ENCODE data around the gene MARS1.
A peak's percentile ranks its signal among the peaks of the same experiment; 100 is the strongest.
"Not testable (repeated sequence)": the region's sequence is repeated elsewhere in the genome, so short reads cannot be mapped to it uniquely, and the experiment has no call there.

MARS1 gene

DNA sequence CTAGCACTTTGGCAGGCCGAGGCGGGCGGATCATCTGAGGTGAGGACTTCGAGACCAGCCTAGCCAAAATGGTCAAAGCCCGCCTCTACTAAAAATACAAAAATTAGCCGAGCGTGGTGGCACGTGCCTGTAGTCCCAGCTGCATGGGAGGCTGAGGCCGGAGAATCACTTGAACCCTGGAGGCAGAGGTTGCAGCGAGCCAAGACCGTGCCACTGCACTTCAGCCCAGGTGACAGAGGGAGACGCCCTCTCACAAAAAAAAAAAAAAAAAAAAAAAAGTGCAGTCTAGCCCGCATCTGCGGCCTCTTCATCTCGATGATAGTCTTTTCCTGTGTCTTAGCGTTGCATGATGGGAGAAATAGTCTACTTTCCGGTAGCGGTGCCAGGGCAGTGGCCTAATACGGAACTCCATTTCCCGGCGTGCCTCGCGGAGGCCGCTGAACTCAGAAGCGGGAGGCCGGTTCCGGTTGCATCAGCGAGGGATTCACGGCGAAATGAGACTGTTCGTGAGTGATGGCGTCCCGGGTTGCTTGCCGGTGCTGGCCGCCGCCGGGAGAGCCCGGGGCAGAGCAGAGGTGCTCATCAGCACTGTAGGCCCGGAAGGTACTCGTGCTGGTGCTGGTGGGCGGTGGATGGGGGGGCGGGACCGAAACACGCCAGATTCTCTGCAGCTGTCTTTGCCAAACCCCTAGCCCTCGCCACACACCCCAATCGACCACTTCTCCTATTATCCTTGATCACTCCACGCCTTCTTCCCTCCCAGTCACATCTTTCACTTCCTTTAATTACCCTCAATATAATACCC, at the start of gene MARS1:
Gene MARS1, plus strand, starts transcription at position 472 of the 805 bp plus-strand sequence. Its CDS starts 23 bp downstream, at position 495.
- peak; percentile 82 for DNase-seq

GRCh38 chr12:57438400-57438799, 49.5 kb upstream of the MARS1 start:
- DNase-seq: no peak

DNA sequence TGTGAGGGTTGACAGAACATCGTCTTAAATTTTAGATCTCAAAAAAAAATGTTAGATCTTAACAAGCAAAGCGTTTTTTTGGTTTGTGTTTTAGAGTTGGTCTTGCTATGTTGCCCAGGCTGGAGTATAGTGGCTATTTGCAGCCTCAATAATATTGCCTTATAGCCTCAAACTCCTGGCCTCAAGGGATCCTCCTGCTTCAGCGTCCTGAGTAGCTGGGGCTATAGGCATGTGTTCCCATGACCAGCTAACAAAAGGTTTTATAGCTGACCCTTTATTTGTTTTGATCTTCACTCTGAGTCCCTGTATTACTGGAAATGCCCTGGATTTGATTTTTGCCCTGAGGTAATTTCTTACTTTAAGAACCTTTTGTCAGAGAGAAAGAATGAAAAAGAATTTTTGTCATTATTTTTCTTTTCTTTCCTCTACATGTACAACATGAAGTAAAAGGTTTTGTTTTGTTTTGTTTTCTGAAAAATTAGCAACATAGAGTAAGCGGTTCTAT, 48.1 kb upstream of the MARS1 start:
- DNase-seq: no peak

- DNase-seq: not testable (repeated sequence)
Observed at GRCh38 chr12:57441393-57441792, 46.5 kb upstream of the MARS1 start.

GRCh38 chr12:57441846-57442427, 45.9 kb upstream of the MARS1 start:
- no peak for DNase-seq

- DNase-seq: not testable (repeated sequence)
Observed at GRCh38 chr12:57444337-57444736, 43.5 kb upstream of the MARS1 start.

DNA sequence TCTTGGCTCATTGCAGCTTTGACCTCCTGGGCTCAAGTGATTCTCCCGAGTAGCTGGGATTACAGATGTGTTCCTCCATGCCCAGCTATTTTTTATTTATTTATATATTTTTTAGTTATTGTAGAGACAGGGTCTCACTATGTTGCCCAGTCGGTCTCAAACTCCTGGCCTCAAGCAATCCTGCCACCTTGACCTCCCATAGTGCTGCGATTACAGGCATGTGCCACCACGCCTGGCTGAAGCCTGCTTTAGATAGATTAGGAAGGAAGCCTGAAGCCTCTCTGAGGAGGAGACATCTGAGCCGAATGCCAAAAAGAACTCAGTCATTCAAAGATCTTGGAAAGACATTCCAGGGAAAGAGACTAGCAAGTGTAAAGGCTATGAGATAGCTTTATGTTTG, 43.1 kb upstream of the MARS1 start:
- DNase-seq: no peak

- DNase-seq: no peak
Observed at GRCh38 chr12:57446292-57446960, 41.4 kb upstream of the MARS1 start.

DNA sequence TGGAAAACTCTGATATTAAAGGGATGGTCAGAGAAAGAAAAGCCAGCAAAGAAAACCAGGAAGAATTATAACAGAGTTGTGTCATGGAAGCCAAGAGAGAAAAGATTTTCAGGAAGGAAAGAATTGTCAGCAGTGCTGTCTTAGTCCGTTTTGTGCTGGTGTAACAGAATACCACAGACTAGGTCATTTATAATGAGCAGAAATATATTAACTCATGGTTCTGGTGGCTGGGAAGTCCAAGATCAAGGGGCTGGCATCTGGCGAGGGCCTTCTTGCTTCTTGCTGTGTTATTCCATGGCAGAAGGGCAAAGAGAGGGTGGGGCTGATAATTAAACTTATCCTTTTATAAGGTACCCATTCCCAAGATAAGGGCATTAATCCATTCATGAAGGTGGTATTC, 39.2 kb upstream of the MARS1 start:
- no peak for DNase-seq

- no peak for DNase-seq
Observed at GRCh38 chr12:57449375-57449774, 38.5 kb upstream of the MARS1 start.

- DNase-seq: no peak
Observed at GRCh38 chr12:57450057-57450456, 37.8 kb upstream of the MARS1 start.

GRCh38 chr12:57451233-57451778, 36.6 kb upstream of the MARS1 start:
- no peak for DNase-seq

GRCh38 chr12:57452181-57452936, 35.5 kb upstream of the MARS1 start:
- DNase-seq: no peak

DNA sequence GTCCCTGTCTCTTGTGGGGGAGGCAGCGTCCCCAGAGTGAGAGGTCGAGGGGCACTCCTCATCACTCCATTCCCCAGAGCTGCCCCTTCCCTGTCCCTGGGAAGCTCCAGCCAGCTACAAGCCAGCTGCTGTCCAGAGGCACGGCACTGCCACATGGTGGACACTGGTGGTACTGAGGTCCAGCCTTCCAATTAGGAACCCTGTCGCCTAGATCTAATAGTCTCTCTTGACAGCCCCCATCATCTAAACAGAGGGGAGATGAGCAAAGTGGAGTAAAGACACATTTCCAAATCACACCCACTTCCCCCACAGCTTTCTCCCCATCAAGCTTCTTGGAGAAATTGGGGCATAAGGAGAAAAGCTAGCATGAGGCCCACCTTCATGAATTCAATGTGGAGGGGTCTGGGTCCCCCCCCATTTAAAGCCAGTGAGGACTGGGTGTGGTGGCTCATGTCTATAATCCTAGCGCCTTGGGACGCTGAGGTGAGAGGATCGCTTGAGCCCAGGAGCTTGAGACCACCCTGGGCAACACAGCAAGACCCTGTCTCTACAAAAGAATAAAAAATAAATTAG, 34.8 kb upstream of the MARS1 start:
- DNase-seq: peak; percentile 35

GRCh38 chr12:57454213-57454565, 33.7 kb upstream of the MARS1 start:
- DNase-seq: no peak

DNA sequence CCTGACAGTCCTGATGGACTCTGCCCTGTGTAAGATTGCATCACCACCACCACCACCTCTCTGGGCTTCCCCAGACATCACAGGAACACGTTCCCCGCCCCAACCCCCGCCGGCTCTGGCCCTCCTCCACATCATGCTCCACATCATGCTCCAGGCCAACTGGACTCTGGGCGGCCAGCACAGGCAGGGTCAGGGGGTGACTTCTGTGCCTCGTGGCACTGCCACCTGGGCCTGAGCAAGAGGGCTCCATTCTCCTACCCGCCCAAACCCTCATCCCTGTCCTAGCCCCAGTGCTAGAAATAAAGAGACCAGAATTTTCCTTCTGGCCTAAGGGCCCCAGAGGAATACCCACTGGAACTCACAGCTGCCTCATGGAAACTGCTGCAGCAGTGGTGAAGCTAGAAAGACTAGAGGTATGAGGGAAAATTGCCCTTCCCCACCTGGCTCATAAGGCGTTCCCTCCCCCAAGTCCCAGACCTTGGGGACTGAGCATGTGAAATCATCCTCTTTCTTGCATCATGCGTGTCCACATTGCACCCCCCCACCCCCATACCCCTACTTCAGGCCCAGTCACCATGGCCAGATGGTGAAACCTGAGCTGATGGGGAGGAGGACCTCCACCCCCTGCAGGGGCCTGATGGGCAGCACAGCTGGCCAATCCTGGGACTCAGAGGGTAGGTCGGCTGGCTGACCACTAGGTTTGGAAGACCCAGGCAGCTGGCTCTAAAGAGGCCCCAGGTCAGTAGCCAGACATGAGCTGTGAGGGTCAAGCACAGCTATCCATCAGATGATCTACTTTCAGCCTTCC, 33.1 kb upstream of the MARS1 start, which contains the start of gene INHBE:
Gene INHBE, plus strand, starts transcription at position 742 of the 808 bp plus-strand sequence. CDS start 230 bp downstream, outside the sequence.
- DNase-seq: peak; percentile 62

- no peak for DNase-seq
Observed at GRCh38 chr12:57455374-57456144, 32.3 kb upstream of the MARS1 start.

DNA sequence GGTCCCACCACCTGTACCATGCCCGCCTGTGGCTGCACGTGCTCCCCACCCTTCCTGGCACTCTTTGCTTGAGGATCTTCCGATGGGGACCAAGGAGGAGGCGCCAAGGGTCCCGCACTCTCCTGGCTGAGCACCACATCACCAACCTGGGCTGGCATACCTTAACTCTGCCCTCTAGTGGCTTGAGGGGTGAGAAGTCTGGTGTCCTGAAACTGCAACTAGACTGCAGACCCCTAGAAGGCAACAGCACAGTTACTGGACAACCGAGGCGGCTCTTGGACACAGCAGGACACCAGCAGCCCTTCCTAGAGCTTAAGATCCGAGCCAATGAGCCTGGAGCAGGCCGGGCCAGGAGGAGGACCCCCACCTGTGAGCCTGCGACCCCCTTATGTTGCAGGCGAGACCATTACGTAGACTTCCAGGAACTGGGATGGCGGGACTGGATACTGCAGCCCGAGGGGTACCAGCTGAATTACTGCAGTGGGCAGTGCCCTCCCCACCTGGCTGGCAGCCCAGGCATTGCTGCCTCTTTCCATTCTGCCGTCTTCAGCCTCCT, 31.6 kb upstream of the MARS1 start:
- DNase-seq: peak; percentile 55

DNA sequence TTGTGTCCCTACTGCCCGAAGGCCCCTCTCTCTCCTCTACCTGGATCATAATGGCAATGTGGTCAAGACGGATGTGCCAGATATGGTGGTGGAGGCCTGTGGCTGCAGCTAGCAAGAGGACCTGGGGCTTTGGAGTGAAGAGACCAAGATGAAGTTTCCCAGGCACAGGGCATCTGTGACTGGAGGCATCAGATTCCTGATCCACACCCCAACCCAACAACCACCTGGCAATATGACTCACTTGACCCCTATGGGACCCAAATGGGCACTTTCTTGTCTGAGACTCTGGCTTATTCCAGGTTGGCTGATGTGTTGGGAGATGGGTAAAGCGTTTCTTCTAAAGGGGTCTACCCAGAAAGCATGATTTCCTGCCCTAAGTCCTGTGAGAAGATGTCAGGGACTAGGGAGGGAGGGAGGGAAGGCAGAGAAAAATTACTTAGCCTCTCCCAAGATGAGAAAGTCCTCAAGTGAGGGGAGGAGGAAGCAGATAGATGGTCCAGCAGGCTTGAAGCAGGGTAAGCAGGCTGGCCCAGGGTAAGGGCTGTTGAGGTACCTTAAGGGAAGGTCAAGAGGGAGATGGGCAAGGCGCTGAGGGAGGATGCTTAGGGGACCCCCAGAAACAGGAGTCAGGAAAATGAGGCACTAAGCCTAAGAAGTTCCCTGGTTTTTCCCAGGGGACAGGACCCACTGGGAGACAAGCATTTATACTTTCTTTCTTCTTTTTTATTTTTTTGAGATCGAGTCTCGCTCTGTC, 31.0 kb upstream of the MARS1 start:
- no peak for DNase-seq

All from DMS79 treated with DMSO at 0.1 percent for 48 hours (cell line).